HG03439 (cell line): ENCODE results near the gene LGALS12.

Source experiments
- ATAC-seq: cut with Tn5 transposase; IDR thresholded peaks from one replicate; pipeline ENCODE4 v1.9.1; 2021; ENCODE audit warnings: mild to moderate bottlenecking, moderate library complexity; ENCODE audit not compliant: unreplicated experiment

LGALS12 gene, protein sequence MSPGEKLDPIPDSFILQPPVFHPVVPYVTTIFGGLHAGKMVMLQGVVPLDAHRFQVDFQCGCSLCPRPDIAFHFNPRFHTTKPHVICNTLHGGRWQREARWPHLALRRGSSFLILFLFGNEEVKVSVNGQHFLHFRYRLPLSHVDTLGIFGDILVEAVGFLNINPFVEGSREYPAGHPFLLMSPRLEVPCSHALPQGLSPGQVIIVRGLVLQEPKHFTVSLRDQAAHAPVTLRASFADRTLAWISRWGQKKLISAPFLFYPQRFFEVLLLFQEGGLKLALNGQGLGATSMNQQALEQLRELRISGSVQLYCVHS

DNA sequence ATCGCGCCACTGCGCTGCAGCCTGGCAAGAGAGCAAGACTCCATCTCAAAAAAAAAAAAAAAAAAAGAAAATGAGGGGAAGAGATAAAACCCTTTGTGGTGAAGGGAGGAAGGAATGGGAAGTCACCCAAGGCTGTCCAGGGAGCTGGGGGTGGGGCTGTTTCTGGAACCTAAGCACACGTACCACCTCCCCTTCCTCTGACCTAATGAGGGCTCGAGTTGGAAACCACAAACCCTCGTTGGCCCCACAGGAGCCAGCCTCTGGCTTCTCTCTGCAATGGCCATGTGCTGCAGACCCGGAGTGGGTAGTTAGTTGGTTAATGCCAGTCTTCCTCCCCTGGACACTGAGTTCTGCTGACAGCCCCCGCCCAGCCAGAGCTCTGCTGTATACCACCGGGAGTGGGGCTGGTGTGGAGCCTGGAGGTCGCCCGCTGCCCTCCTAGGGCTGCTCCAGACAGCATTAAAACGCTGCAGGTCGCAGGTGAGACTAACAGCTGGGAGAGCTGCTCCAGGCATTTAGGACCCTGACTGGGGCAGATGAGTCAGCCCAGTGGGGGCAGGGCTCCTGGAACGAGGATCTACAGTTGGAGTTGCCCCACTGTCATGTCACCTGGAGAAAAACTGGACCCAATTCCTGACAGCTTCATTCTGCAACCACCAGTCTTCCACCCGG lies at the start of gene LGALS12:
Gene LGALS12 (plus strand): TSS at position 228 of the 672 bp plus-strand sequence. CDS start 375 bp downstream, at position 603.
- ATAC-seq: no peak

DNA sequence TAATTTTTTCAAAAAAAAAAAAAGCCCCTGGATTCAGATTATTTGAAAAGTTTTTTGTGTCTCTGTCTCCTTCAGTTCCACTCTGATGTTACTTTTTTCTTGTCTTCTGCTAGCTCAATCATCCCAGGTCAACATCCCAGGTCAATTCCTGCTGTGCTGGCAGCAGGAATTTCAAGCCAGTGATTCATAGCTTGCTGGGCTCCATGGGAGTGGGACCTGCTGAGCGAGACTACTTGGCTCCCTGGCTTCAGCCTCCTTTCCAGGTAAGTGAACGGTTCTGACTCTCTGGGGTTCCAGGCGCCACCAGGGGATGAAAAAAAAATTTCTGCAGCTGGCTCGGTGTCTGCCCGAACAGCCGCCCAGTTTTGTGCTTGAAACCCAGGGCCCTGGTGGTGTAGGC lies 46.3 kb upstream of the LGALS12 start:
- ATAC-seq: no peak

DNA sequence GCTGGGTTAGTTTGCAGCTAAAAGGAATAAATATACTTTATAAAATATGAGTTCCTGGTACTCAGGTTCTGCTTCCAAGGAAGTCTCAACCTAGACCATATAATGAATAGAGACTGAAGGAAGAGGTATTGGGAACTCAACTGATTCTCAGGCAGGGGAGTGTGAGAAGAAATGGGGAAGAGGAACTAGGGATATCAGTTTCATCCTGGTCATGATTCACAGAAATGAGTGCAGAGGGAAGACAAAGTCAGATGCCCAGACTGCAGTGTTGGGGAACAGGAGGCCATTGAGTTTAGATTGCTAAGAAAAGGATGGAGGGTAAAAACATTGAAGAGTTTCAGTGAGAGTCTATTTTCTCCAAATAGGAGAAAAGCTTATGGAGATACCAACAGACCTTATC lies 43.7 kb upstream of the LGALS12 start:
- ATAC-seq: no peak

DNA sequence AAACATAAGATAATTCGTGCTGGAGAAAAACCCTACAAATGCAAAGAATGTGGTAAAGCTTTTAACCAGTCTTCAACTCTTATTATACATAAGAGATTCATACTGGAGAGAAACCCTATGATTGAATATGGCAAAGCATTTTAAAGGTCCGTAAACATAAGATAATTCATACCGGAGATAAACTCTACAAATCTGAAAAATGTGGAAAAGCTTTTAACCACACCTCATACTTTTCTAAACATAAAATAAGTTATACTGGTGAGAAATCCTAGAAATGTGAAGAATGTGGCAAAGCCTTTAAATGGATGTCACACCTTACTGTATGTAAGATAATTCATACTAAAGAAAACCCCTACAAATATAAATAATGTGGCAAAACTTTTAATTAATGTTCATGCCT lies 35.6 kb upstream of the LGALS12 start:
- no peak for ATAC-seq

DNA sequence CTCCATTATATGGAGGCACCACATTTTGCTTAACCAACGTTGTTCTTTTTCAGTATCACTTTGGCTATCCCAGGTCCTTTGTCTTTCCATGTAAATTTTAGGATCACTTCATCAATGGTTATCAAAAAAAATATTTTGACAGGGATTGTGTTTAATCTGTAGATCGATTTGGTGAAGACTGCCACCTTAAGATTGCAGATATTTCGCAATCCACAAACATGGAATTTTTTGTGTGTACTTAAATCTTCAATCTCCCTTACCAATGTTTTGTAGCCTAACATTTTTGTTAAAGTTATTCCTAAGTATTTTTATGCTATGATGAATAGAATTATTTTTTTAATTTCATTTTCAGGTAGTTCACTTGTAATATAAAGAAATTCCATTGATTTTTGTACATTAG lies 33.5 kb upstream of the LGALS12 start:
- no peak for ATAC-seq

DNA sequence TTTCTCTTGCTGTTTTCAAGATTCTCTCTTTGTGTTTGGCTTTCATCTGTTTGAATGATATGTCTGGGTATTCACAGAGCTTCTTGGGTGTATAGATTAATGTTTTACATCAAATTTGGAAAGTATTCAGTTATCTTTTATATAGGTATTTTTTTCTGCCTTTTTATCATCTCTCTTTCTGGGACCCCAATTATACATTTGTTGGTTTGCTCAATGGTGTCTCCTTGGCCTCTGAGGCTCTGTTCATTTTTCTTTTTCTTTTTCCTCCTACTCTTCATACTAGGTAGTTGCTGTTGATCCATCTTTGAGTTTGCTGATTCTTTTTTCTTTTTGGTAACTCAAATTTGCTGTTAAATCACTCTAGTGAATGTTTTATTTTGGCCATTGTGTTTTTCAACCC lies 29.3 kb upstream of the LGALS12 start:
- no peak for ATAC-seq

DNA sequence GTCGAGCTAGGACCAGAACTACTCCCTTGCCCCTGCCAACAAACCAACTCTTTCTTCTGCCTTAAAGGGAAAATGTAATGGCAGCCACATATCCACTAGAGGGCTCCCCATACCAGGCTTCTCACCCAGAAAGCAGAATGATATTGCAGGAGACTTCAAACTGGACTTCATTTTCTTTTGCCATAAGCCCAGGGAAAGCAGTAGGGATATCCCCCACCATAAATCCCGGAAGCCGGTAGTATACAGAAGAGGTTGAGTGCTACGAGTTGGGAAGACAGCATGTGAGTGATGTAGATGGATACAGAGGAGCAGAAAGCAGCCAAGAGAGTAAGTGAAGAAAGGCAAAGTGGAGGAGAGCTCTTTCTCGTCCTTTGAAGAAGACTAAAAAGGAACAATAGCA lies 27.0 kb upstream of the LGALS12 start:
- ATAC-seq: no peak

DNA sequence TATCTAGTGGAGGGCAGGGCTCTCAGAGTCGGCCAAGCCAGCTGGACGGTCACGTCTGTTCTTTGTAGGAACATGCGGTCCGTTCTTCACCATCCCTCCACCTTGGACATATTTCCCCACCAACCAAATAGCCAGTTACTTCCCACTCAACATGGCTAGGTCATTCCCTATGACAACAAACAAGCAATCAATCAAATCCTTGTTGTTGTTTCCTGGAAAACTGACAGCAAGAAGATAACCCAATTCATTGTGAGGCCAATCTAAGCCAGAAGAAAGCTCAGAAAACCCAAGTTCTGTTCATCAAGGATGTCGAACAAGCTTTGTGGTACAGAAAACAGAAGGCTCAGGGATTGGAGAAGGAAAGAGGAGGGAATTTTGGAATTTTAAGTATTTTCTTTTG lies 25.8 kb upstream of the LGALS12 start:
- no peak for ATAC-seq

DNA sequence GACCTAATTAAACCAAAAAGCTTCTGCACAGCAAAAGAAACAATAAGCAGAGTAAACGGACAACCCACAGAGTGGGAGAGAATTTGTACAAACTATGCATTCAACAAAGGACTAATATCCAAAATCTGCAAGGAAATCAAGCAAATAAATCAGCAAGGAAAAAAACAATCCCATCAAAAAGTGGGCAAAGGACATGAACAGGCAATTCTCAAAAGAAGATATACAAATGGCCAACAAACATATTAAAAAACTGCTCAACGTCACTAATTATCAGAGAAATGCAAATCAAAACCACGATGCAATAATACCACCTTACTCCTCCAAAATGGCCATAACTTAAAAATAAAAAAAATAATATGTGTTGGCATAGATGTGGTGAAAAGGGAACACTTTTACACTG lies 20.1 kb upstream of the LGALS12 start:
- no peak for ATAC-seq

DNA sequence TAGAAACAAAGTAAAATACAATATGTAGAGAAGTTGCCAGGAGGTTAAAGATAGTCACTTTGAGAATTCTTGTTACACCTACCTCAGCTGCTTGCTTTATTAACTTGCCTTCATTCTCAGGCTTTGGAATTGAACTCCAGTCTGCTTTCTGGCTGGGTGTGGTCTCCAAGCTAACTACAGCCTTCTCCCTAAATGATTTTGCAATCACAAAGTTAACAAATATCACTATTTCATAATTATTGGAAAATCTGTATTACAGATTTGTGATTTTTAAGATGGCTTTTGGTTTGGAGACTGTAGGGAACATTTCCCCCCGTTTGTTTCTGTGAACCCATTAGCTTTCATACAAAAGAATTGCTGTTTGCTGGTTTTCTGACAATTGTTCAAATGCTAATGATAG lies 17.1 kb upstream of the LGALS12 start:
- ATAC-seq: no peak

DNA sequence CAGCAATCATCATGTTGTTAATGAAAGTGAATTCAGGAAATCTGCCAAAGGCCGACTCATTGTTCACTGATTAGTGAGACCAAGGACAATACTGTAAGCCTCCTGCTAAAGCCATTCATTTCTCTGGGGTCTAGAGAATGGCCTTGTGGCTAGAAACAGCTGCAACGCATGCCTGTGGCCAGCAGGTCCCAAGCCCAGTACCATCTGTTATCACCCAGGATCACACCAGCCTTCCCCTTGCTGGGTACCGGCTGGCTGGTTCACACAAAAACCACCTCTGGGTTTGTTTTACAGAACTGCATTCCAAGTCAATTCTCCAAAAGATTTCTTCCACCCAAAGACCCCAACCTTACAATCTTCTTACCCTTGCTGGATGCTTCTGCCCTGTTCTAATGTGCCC lies 16.0 kb upstream of the LGALS12 start:
- ATAC-seq: no peak

DNA sequence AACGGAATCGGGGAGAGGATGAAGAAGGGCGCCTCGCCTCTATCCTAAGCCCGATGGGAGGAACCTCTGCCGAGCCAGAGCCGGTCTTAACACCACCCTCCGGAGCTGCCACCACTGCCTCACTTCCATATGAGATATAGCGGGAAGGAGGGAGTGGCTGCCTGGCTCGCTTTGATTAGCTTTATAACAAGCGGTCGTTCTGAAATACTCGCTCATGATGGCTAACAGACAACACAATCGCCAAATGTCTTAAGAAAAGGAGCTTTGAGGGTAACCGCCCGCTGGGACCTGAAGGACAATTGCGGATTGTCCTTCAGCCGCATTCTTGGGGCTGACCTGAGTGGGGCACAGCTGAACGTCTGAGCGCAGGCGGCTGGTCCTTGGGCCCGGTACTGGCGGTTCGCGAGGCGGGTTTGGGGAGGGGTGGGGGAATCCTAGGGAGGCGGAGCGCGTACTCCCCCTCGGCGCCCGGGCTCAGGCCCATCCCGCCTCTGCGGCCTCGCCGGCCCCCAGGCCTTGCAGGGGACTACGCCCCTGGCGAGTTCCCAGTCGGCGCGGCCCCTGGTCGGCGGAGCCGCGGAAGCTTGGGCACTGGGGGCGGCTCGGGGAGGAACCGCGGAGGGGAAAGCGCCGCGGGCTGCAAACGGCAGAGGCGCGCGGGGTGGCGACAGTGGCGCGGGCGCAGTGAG lies 15.2 kb upstream of the LGALS12 start, which contains the start of gene PLAAT5:
Gene PLAAT5 (minus strand): TSS at position 617 of the 689 bp plus-strand sequence. CDS start 133 bp downstream, at position 484.
- ATAC-seq: no peak

DNA sequence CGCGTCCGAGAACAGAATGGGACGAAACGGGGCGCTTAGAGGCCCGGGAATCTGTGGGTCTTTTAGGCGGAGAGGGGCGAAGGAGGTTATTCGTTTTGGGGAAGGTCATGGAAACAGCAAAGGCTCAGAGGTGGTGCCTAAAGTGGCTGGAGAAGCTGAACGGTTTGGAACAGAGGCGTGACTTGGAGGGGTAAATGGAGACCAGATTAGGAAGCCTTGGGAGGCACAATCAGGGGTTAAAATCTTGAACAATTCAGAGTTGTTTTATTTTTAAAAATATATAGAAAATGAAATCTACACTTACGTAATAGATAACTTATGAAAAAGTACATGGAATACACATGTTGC lies 14.7 kb upstream of the LGALS12 start:
- no peak for ATAC-seq

DNA sequence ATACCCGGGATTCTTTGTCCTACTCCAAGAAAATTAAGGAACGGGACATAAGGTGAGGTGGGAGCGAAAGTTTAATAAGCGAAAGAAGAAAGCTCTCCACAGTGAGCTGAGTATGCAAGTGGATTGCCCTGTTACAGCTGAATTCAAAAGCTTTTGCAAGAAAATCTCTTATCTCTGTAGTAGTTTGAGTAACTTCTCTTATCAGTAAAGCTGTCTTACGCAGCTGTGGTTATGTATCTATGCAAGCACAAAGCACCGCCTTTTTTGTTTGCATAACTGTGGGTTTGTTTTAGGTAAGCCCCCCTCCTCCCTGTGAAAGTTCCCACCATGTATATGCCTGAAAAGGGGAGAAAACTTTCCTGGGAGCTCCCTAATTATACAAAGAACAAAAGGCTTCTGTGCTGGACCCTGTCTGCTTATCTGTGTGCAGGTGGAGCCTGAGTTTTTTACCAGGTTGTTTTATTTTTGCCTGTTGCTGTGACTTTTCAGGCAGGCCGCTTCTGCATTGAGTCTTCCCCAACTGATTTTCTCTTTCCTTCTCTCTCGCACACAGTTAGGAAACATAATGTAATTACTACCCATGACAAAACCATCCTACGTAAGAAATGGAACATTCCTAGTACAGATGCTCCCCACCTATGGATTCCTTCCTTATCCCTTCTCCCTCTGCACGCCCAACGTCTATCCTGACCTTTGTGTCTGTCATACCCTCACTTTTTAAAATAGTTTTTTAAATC lies 14.1 kb upstream of the LGALS12 start:
- ATAC-seq: no peak

DNA sequence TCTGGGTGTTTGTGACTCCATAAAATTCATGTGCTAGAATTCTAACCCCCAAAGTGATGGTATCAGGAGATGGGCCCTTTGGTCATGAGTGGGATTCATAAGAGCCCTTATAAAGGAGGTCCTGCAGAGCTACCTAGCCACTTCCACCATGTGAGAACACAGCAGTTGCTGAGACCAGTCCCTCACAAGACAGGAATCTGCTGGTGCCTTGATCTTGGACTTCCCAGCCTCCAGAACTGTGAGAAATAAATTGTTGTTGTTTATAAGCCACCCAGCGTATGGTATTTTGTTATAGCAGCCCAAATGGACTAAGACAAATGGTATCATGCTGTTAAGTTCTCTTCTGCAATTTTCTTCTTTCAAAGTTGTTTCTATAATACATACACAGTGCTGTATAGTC lies 13.4 kb upstream of the LGALS12 start:
- ATAC-seq: no peak

DNA sequence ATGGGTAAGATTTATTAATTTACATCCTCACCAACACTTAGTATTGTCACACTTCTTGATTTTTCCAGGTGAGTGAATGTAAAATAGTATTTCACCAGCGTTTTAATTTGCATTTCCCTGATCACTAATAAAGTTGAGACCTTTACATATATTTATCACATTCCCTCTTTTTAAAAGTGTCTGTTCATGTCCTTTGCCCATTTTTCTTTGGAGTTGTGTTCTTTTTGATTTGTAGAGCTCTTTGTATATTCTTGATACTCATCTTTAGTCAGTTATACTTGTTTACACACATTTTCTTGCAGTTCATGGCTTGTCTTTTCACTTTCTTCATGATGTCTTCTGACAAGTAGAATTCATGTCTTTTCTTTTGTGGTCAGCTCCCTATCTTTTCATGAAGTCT lies 12.8 kb upstream of the LGALS12 start:
- no peak for ATAC-seq

DNA sequence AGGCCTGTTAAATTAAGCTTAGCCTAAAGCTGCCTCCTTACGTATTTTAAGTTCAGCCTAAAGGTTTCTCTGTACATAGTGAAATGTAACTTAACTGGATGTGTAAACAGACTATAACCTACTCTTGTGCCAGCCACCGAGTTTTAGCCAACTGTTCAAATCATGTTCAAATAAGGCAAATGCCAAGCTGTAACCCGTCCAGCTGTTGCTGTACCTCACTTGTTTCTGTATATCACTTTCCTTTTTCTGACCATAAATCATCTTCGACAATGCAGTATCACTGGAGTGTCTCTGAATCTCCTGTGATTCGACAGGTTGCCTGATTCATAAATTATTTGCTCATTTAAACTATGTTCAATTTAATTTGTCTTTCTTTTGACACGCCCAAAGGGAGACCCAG lies 10.9 kb upstream of the LGALS12 start:
- no peak for ATAC-seq

DNA sequence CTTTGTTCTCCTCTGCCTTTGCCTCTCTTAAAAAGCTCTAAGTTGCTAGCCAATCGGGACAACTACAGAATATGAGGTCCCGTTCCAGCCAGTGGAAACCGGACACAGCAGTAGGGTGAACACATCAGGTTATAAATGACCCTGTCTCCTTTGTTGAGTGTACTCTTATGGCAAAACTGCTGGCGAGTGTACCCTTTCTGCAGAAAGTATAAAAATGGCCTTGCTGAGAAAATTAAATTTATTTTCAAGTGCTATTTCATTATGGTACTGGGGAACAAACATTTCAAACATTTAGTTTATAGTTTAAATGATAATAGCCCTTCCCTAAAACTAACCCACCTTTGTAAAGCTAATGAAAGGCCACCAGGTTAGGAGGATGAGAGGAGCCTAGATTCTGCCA lies 6.0 kb upstream of the LGALS12 start:
- no peak for ATAC-seq

DNA sequence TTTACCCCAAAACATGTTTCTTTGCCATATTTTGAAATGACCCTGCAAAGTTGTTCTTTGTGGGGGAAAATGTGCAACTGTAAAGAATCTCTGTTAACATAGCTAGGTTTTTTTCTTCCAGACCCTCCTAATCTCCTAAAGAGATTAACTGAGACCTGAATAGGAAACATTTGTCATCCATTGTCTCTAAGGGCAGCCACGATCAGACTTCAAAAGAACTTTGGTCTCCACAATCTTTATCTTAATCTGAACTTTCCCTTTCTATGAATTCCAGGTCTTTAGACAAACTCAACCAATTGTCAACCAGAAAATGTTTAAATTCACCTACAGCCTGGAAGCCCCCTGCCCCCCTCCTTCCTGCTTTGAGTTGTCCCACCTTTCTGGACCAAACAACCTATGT lies 4.6 kb upstream of the LGALS12 start:
- no peak for ATAC-seq

DNA sequence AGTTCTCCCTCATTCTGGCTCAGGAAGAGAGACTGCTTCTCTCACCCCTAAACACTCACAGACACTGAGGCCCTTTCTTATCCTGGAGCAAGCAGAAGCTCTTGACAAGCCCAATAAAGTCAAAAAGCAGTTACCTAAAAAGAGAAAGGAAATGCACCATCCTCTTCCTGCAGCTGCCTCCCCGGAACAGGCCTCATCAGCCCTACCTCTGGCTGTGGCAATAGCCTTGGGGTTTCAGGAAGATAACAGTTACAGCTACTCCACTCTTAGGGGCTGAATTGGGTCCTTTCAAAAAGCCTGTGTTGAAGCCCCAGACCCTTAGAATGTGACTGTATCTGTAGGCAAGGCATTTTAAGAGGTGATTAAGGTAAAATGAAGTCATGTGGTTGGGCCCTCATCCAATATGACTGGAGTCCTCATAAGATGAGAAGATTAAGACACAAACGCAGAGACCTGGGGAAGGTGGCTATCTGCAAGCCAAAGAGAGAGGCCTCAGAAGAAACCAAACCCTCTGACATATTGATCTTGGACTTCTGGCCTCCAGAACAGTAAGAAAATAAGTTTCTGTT lies 3.5 kb upstream of the LGALS12 start:
- ATAC-seq: no peak

DNA sequence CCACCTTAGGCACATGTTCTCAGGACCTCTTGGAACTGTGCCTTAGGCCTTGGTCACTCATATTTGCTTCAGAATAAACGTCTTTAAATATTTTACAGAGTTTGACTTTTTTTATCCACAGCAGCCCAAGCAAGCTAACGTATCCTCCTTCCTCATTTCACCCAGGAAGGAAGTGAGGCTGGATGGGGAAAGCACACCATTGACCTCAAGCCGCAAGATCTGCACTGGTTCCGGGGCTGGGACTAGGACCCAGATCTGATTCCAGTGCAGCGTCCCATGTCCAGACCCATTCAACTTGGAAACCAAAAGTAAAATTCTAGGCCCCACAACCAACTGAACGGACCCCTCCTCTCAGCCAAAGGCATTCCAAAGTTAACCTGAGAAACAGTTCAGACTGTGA lies 2.4 kb upstream of the LGALS12 start:
- no peak for ATAC-seq
